Measurements from ENCODE around the gene RAB44.

- no peak for TF ChIP-seq NFE2L2 (IDR thresholded peaks at IDR 0.05; ENCODE audit: low read depth, low read length)
- TF ChIP-seq, protein P1, sequence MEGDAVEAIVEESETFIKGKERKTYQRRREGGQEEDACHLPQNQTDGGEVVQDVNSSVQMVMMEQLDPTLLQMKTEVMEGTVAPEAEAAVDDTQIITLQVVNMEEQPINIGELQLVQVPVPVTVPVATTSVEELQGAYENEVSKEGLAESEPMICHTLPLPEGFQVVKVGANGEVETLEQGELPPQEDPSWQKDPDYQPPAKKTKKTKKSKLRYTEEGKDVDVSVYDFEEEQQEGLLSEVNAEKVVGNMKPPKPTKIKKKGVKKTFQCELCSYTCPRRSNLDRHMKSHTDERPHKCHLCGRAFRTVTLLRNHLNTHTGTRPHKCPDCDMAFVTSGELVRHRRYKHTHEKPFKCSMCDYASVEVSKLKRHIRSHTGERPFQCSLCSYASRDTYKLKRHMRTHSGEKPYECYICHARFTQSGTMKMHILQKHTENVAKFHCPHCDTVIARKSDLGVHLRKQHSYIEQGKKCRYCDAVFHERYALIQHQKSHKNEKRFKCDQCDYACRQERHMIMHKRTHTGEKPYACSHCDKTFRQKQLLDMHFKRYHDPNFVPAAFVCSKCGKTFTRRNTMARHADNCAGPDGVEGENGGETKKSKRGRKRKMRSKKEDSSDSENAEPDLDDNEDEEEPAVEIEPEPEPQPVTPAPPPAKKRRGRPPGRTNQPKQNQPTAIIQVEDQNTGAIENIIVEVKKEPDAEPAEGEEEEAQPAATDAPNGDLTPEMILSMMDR (conservative IDR thresholded peaks at IDR 0.05; ENCODE audit: low read depth, low read length): no peak
- TF ChIP-seq CEBPB (IDR thresholded peaks at IDR 0.05; ENCODE audit: low read depth, low read length): no peak
- no peak for TF ChIP-seq POLR2A (IDR thresholded peaks at IDR 0.05; ENCODE audit: low read depth, low read length)
- no peak for TF ChIP-seq MXI1 (IDR thresholded peaks at IDR 0.05; ENCODE audit: borderline replicate concordance, low read depth, low read length)
- TF ChIP-seq RAD21 (IDR thresholded peaks at IDR 0.05; ENCODE audit: low read length): no peak
- no peak for TF ChIP-seq RCOR1 (IDR thresholded peaks at IDR 0.05; ENCODE audit: insufficient replicate concordance, low read length)
- no peak for TF ChIP-seq RFX5 (IDR thresholded peaks at IDR 0.05; ENCODE audit: low read depth, low read length)
- TF ChIP-seq BHLHE40 (IDR thresholded peaks at IDR 0.05; ENCODE audit: low read depth, low read length): no peak
- no peak for TF ChIP-seq SMC3 (IDR thresholded peaks at IDR 0.05; ENCODE audit: low read depth, low read length)
- TF ChIP-seq CHD1 (IDR thresholded peaks at IDR 0.05; ENCODE audit: low read depth, low read length): no peak
Observed at GRCh38 chr6:36703982-36704381, 6.4 kb downstream of the RAB44 start.

All from IMR-90 (cell line).